Uterus (tissue), 4 donors: ENCODE results near the gene ADK. TPM values are rescaled to one million over a fixed set of nuclear protein-coding genes. Genes with fewer than 3 reads are reported as not detected.

ENCODE experiments used
- DNase-seq, 2 donors: peaks; one replicate each; pipeline ENCODE4 v3.0.0-alpha.2; 2019 to 2020
- H3K27ac ChIP-seq, 2 donors: fragments of 200-600 bp; sonication (generic); 1 replicate in 1 of 2; 2 replicates in 1 of 2; pipeline ENCODE4 v1.5.1; 2016 to 2018
- H3K27me3 ChIP-seq, 2 donors: fragments of 200-600 bp; sonication (generic); one replicate each; pipeline ENCODE4 v1.5.1; 2018 to 2019; ENCODE audit warnings: control low read depth in 1 of 2
- H3K36me3 ChIP-seq, 2 donors: fragments of 200-600 bp; sonication (generic); one replicate each; pipeline ENCODE4 v1.5.1; 2019; ENCODE audit warnings: control low read depth in 1 of 2
- H3K4me1 ChIP-seq, 2 donors: fragments of 200-600 bp; sonication (generic); one replicate each; pipeline ENCODE4 v1.5.1; 2018 to 2019; ENCODE audit warnings: control low read depth in 1 of 2
- H3K4me3 ChIP-seq, 2 donors: fragments of 200-600 bp; sonication (generic); 1 replicate in 1 of 2; 2 replicates in 1 of 2; pipeline ENCODE4 v1.5.1; 2018 to 2019; ENCODE audit warnings: mild to moderate bottlenecking in 1 of 2
- H3K9me3 ChIP-seq, 2 donors: fragments of 200-600 bp; sonication (generic); one replicate each; pipeline ENCODE4 v1.5.1; 2019; ENCODE audit warnings: control low read depth in 1 of 2
- POLR2A ChIP-seq, 2 donors: fragments of 450-650 bp; IDR thresholded peaks; one replicate each; pipeline ENCODE4 v1.6.1; 2016; ENCODE audit warnings: antibody characterized with exemption in 2 of 2, mild to moderate bottlenecking in 1 of 2, moderate library complexity in 1 of 2
- intact Hi-C: fragments of 100-400 bp; cut with DNase I; formaldehyde crosslinking; loops from one replicate; pipeline ENCODE4 v1.15.1; 2023; ENCODE audit warnings: low total_unique reads
- total RNA-seq, 4 donors: library from RNA; depleted of rRNA in 3 of 4; stranded (reverse); fragments of >200 nt in 3 of 4; gene quantifications; one replicate each; pipeline versions ENCODE4 v1.1.0 to v1.2.4, GENCODE V29; 2014 to 2023
- TF ChIP-seq, protein P1 (sequence below), 4 experiments: fragments of 200-600 bp in 2 of 4; fragments of 450-650 bp in 2 of 4; sonication (generic) in 2 of 4; IDR thresholded peaks; one replicate each; pipeline ENCODE4 v1.5.1; 2016 to 2019; ENCODE audit warnings: antibody characterized with exemption in 4 of 4, mild to moderate bottlenecking in 2 of 4, moderate library complexity in 1 of 4
- donor health status: DM: yes; HTN: yes; CAD: no.

ADK gene
- total RNA-seq, 4 donors from 2014 or later = 12.6 to 41.1 (median 19.0) TPM

DNA sequence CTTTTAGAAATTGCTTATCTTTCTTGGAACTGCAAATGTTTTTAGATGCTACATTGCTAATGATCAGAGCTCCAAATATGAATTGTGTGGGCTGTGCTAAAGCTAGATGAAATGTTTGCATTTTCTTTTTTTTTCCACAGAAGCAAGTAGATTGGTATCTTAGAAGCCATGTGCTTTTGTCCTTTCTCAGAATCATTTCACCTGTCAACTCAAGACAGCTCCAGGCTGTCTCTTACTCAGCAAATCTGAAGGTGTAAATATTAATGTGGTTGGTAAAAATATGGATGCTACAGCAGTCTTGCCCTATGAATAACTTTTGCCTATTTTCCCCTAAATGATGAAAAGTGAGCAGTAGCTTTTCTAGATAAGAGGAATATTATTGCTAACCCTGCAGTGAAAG lies 41.6 kb upstream of the ADK start:
- H3K27me3 ChIP-seq = no peaks in the 10 kb centered on the region
- no peaks in the 10 kb centered on the region for H3K9me3 ChIP-seq
- no peak overlapping the region for H3K4me3 ChIP-seq
- no peak for TF ChIP-seq POLR2A (IDR thresholded peaks at IDR 0.05)
- TF ChIP-seq, protein P1, sequence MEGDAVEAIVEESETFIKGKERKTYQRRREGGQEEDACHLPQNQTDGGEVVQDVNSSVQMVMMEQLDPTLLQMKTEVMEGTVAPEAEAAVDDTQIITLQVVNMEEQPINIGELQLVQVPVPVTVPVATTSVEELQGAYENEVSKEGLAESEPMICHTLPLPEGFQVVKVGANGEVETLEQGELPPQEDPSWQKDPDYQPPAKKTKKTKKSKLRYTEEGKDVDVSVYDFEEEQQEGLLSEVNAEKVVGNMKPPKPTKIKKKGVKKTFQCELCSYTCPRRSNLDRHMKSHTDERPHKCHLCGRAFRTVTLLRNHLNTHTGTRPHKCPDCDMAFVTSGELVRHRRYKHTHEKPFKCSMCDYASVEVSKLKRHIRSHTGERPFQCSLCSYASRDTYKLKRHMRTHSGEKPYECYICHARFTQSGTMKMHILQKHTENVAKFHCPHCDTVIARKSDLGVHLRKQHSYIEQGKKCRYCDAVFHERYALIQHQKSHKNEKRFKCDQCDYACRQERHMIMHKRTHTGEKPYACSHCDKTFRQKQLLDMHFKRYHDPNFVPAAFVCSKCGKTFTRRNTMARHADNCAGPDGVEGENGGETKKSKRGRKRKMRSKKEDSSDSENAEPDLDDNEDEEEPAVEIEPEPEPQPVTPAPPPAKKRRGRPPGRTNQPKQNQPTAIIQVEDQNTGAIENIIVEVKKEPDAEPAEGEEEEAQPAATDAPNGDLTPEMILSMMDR (IDR thresholded peaks at IDR 0.05) = no peak
- DNase-seq = no peak
- H3K27ac ChIP-seq = no peak overlapping the region
- no peaks in the 10 kb centered on the region for H3K36me3 ChIP-seq
- intact Hi-C loops = no loop called here
- H3K4me1 ChIP-seq = no peaks in the 10 kb centered on the region

DNA sequence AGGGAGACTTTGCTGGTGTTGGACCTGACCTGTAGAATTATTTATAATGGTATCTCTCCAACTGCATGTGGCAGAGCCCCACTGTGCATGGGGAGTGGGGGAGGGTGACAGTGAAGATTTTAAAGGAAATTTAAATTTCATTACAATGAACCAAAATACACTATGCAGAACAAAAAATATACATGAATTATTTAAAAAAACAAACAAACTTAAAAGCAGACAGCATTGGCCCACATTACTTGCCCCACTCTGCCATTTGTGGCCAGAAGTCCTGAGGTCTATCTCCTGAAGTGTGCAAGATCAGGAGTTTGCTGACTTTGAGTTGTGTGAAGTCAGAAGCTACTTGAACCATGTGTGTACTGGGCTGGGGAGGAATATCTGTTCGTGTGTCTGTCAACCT lies 40.9 kb upstream of the ADK start:
- H3K36me3 ChIP-seq = no peaks in the 10 kb centered on the region
- no peaks in the 10 kb centered on the region for H3K9me3 ChIP-seq
- no peak overlapping the region for H3K27ac ChIP-seq
- intact Hi-C loops = no loop called here
- H3K4me3 ChIP-seq = no peak overlapping the region
- no peaks in the 10 kb centered on the region for H3K27me3 ChIP-seq
- TF ChIP-seq POLR2A (IDR thresholded peaks at IDR 0.05) = no peak
- TF ChIP-seq, protein P1 (IDR thresholded peaks at IDR 0.05) = no peak
- no peaks in the 10 kb centered on the region for H3K4me1 ChIP-seq
- DNase-seq = no peak

DNA sequence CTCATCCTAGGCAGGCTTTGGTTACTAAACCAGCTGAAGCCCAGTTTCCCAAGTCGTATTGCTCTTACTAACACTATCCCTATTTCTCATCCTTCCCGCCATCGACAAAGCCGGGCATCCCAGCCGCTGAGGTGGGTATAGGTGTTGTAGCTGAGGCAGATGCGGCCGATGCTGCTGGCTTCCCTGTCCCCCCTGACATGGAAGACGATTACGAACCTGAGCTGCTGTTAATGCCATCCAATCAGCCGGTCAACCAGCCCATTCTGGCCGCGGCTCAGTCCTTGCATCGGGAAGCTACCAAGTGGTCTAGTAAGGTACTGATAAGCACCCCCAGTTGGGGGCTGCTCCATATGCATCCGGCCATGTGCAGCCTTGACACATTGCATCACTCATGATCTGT lies 39.2 kb upstream of the ADK start:
- Histone ChIP-seq H3K4me1 (no peaks in the 10 kb centered on the region), H3K36me3 (no peaks in the 10 kb centered on the region), H3K27me3 (no peaks in the 10 kb centered on the region), H3K4me3 (no peak overlapping the region), H3K27ac (no peak overlapping the region), H3K9me3 (no peaks in the 10 kb centered on the region)
- intact Hi-C loops = no loop called here
- TF ChIP-seq, protein P1 (IDR thresholded peaks at IDR 0.05) = no peak
- TF ChIP-seq POLR2A (IDR thresholded peaks at IDR 0.05) = no peak
- DNase-seq = no peak

GRCh38 chr10:74113546-74113945 lies 37.5 kb upstream of the ADK start:
- TF ChIP-seq, protein P1 (IDR thresholded peaks at IDR 0.05) = no peak
- TF ChIP-seq POLR2A (IDR thresholded peaks at IDR 0.05) = no peak
- no peaks in the 10 kb centered on the region for H3K9me3 ChIP-seq
- intact Hi-C loops = no loop called here
- no peak for DNase-seq
- H3K4me1 ChIP-seq = no peaks in the 10 kb centered on the region
- no peaks in the 10 kb centered on the region for H3K36me3 ChIP-seq
- no peak overlapping the region for H3K4me3 ChIP-seq
- H3K27me3 ChIP-seq = no peaks in the 10 kb centered on the region
- H3K27ac ChIP-seq = no peak overlapping the region

DNA sequence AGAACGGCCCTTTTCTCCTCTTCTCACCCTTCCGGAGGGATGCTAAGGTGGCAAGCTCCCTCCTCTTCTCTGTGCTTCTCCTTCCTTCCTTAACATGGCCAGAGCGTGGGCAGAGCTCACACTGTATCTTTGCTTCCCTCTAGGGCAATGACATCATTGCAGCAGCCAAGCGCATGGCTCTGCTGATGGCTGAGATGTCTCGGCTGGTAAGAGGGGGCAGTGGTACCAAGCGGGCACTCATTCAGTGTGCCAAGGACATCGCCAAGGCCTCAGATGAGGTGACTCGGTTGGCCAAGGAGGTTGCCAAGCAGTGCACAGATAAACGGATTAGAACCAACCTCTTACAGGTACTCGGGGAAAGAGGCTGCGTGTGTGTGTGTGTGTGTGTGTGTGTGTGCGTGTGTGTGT lies 37.0 kb upstream of the ADK start:
- H3K4me1 ChIP-seq = no peaks in the 10 kb centered on the region
- H3K27ac ChIP-seq = no peak overlapping the region
- no peak for DNase-seq
- TF ChIP-seq, protein P1 (IDR thresholded peaks at IDR 0.05) = no peak
- no peak for TF ChIP-seq POLR2A (IDR thresholded peaks at IDR 0.05)
- no peaks in the 10 kb centered on the region for H3K9me3 ChIP-seq
- no peaks in the 10 kb centered on the region for H3K36me3 ChIP-seq
- no peak overlapping the region for H3K4me3 ChIP-seq
- intact Hi-C loops = no loop called here
- H3K27me3 ChIP-seq = no peaks in the 10 kb centered on the region
